ENCODE measurements around the gene DDX1. TPM values are rescaled to one million over a fixed set of nuclear protein-coding genes. Genes with fewer than 3 reads are reported as not detected.

Gene DDX1
- total RNA-seq, 1 experiment from 2014 or later = 115 TPM

GRCh38 chr2:15626126-15626525 lies 34.5 kb downstream of the DDX1 start:
- no peak for DNase-seq (ENCODE audit: low spot score)
- H3K27ac Mint-ChIP-seq = no peak overlapping the region
- ChIA-PET CTCF (no interaction called here), POLR2A (no interaction called here)
- H3K36me3 Mint-ChIP-seq = peaks cover 84% of the 10 kb centered on the region
- no peak overlapping the region for H3K4me3 Mint-ChIP-seq
- peaks cover 8% of the 10 kb centered on the region for H3K9me3 Mint-ChIP-seq
- no peaks in the 10 kb centered on the region for H3K27me3 Mint-ChIP-seq (ENCODE audit: low read depth)
- ATAC-seq = no peak
- no peaks in the 10 kb centered on the region for H3K4me1 Mint-ChIP-seq
- TF ChIP-seq, protein P1, sequence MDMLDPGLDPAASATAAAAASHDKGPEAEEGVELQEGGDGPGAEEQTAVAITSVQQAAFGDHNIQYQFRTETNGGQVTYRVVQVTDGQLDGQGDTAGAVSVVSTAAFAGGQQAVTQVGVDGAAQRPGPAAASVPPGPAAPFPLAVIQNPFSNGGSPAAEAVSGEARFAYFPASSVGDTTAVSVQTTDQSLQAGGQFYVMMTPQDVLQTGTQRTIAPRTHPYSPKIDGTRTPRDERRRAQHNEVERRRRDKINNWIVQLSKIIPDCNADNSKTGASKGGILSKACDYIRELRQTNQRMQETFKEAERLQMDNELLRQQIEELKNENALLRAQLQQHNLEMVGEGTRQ (CRISPR knock-in tag; IDR thresholded peaks at IDR 0.05) = no peak
- TF ChIP-seq, protein P2, sequence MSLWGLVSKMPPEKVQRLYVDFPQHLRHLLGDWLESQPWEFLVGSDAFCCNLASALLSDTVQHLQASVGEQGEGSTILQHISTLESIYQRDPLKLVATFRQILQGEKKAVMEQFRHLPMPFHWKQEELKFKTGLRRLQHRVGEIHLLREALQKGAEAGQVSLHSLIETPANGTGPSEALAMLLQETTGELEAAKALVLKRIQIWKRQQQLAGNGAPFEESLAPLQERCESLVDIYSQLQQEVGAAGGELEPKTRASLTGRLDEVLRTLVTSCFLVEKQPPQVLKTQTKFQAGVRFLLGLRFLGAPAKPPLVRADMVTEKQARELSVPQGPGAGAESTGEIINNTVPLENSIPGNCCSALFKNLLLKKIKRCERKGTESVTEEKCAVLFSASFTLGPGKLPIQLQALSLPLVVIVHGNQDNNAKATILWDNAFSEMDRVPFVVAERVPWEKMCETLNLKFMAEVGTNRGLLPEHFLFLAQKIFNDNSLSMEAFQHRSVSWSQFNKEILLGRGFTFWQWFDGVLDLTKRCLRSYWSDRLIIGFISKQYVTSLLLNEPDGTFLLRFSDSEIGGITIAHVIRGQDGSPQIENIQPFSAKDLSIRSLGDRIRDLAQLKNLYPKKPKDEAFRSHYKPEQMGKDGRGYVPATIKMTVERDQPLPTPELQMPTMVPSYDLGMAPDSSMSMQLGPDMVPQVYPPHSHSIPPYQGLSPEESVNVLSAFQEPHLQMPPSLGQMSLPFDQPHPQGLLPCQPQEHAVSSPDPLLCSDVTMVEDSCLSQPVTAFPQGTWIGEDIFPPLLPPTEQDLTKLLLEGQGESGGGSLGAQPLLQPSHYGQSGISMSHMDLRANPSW (CRISPR knock-in tag; conservative IDR thresholded peaks at IDR 0.05; ENCODE audit: low read depth) = no peak
- TF ChIP-seq, protein P3, sequence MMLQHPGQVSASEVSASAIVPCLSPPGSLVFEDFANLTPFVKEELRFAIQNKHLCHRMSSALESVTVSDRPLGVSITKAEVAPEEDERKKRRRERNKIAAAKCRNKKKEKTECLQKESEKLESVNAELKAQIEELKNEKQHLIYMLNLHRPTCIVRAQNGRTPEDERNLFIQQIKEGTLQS (CRISPR knock-in tag; conservative IDR thresholded peaks at IDR 0.05) = no peak

- H3K4me1 Mint-ChIP-seq = no peaks in the 10 kb centered on the region
- H3K36me3 Mint-ChIP-seq = peaks cover 87% of the 10 kb centered on the region
- H3K27ac Mint-ChIP-seq = no peak overlapping the region
- no peak for DNase-seq (ENCODE audit: low spot score)
- H3K9me3 Mint-ChIP-seq = peaks cover 8% of the 10 kb centered on the region
- no peak overlapping the region for H3K4me3 Mint-ChIP-seq
- no peaks in the 10 kb centered on the region for H3K27me3 Mint-ChIP-seq (ENCODE audit: low read depth)
- CTCF ChIA-PET = no interaction called here
- TF ChIP-seq GABPB1 (CRISPR knock-in tag; IDR thresholded peaks at IDR 0.05) = no peak
- no peak for TF ChIP-seq TCF7 (CRISPR knock-in tag; IDR thresholded peaks at IDR 0.05; ENCODE audit: low read depth)
- TF ChIP-seq JUN (CRISPR knock-in tag; IDR thresholded peaks at IDR 0.05) = no peak
- no peak for TF ChIP-seq ETV6 (CRISPR knock-in tag; IDR thresholded peaks at IDR 0.05)
- no peak for TF ChIP-seq ZNF121 (CRISPR knock-in tag; IDR thresholded peaks at IDR 0.05)
- TF ChIP-seq ZNF317 (CRISPR knock-in tag; IDR thresholded peaks at IDR 0.05; ENCODE audit: borderline replicate concordance, low read depth) = no peak
- TF ChIP-seq, protein P4, sequence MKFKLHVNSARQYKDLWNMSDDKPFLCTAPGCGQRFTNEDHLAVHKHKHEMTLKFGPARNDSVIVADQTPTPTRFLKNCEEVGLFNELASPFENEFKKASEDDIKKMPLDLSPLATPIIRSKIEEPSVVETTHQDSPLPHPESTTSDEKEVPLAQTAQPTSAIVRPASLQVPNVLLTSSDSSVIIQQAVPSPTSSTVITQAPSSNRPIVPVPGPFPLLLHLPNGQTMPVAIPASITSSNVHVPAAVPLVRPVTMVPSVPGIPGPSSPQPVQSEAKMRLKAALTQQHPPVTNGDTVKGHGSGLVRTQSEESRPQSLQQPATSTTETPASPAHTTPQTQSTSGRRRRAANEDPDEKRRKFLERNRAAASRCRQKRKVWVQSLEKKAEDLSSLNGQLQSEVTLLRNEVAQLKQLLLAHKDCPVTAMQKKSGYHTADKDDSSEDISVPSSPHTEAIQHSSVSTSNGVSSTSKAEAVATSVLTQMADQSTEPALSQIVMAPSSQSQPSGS (CRISPR knock-in tag; IDR thresholded peaks at IDR 0.05; ENCODE audit: borderline replicate concordance, low read depth) = no peak
- no peak for TF ChIP-seq ZNF396 (CRISPR knock-in tag; IDR thresholded peaks at IDR 0.05; ENCODE audit: borderline replicate concordance)
- ATAC-seq = no peak
- POLR2A ChIA-PET = no interaction called here
These were observed 35.3 kb downstream of the DDX1 start for GRCh38 chr2:15626967-15627366.

- Mint-ChIP-seq H3K4me1 (no peaks in the 10 kb centered on the region), H3K9me3 (peaks cover 8% of the 10 kb centered on the region), H3K27ac (no peak overlapping the region), H3K36me3 (peaks cover 89% of the 10 kb centered on the region), H3K4me3 (no peak overlapping the region), H3K27me3 (ENCODE audit: low read depth) (no peaks in the 10 kb centered on the region)
- ChIA-PET CTCF (no interaction called here), POLR2A (no interaction called here)
- no peak for DNase-seq (ENCODE audit: low spot score)
- ATAC-seq = no peak
- TF ChIP-seq OVOL2 (CRISPR knock-in tag; IDR thresholded peaks at IDR 0.05; ENCODE audit: borderline replicate concordance) (no peak), CBFB (CRISPR knock-in tag; IDR thresholded peaks at IDR 0.05; ENCODE audit: low read depth) (no peak), TCF7 (CRISPR knock-in tag; IDR thresholded peaks at IDR 0.05; ENCODE audit: low read depth) (no peak), TEAD4 (CRISPR knock-in tag; IDR thresholded peaks at IDR 0.05) (no peak), MXD4 (CRISPR knock-in tag; IDR thresholded peaks at IDR 0.05; ENCODE audit: borderline replicate concordance) (no peak), MAX (CRISPR knock-in tag; IDR thresholded peaks at IDR 0.05) (no peak), ZNF232 (CRISPR knock-in tag; IDR thresholded peaks at IDR 0.05) (no peak), FOXK1 (CRISPR knock-in tag; IDR thresholded peaks at IDR 0.05) (no peak), ZBTB21 (CRISPR knock-in tag; IDR thresholded peaks at IDR 0.05; ENCODE audit: borderline replicate concordance) (no peak), NFATC4 (CRISPR knock-in tag; IDR thresholded peaks at IDR 0.05) (no peak), HMGA2 (CRISPR knock-in tag; IDR thresholded peaks at IDR 0.05) (no peak), ATF1 (CRISPR knock-in tag; IDR thresholded peaks at IDR 0.05) (no peak), ZNF219 (CRISPR knock-in tag; IDR thresholded peaks at IDR 0.05; ENCODE audit: borderline replicate concordance) (no peak), ZNF263 (CRISPR knock-in tag; IDR thresholded peaks at IDR 0.05; ENCODE audit: low read depth) (no peak)
- TF ChIP-seq, protein P4 (CRISPR knock-in tag; IDR thresholded peaks at IDR 0.05; ENCODE audit: borderline replicate concordance, low read depth) = no peak
These were observed 36.4 kb downstream of the DDX1 start for GRCh38 chr2:15627817-15628684.

Data from WTC11 (cell line).